HG02885 (cell line): ENCODE results near the gene KCNMB4.

Experiments
- ATAC-seq: cut with Tn5 transposase; IDR thresholded peaks from one replicate; pipeline ENCODE4 v1.9.1; 2021; ENCODE audit warnings: mild to moderate bottlenecking; ENCODE audit not compliant: unreplicated experiment, poor library complexity

KCNMB4 gene

GRCh38 chr12:70365648-70366518 lies at the start of gene KCNMB4:
Gene KCNMB4 (plus strand): TSS chr12:70366290. CDS start chr12:70366735, 445 bp downstream.
- ATAC-seq, result peak; percentile 82

- ATAC-seq, result peak; percentile 95
Measured at GRCh38 chr12:70317781-70318180, 48.3 kb upstream of the KCNMB4 start.

GRCh38 chr12:70319605-70320004 lies 46.5 kb upstream of the KCNMB4 start:
- ATAC-seq, result no peak

DNA sequence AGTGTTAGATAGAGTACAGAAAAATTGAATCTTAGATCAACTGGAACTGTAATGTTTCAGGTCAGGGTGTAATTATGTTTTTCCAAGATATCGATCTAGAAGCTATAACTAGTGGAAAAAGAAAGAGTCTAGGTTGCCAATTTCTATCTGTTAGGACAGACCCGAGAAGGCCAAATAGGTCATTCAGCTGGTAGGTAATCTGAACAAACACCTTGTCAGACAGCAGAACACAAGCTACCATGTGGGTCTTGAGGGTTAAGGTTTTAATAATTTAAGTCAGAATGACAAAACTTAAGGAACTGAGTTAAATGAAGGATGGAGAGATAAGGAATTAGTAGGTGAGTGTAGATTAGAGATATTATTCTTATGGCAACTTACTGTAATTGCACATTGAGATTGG lies 44.9 kb upstream of the KCNMB4 start:
- no peak for ATAC-seq

DNA sequence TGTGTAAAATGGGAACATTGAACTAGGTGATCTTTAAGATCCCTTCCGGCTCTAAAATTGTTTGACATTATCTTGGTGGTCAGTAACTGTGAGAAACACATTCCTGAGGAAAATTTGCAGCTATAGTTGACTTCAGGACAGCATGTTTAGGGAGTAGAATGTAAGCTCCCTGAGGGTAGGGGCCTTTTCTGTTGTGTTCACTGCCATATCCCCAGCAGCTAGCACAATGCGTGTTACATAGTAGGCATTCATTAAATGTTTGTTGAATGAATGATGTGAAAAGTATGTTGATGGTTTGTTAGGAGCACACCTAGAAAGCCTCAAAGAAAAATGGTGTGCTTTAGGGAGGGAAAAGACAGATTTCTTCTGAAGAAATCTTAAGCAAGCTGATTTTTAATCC lies 38.5 kb upstream of the KCNMB4 start:
- ATAC-seq, result no peak

GRCh38 chr12:70329728-70330127 lies 36.4 kb upstream of the KCNMB4 start:
- no peak for ATAC-seq

DNA sequence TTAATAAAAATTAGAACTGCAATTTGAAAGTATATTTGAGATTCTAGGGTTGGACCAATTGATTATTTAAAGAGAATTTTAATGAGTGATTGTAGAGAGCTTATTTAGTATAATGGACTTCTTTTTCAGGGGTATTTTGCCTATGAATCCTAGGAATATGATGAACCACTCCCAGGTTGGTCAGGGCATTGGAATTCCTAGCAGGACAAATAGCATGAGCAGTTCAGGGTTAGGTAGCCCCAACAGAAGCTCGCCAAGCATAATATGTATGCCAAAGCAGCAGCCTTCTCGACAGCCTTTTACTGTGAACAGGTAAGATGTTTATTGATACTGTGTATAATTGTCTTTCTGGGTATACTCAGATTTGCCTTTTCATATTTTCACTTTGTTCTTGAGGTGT lies 35.9 kb upstream of the KCNMB4 start:
- no peak for ATAC-seq

DNA sequence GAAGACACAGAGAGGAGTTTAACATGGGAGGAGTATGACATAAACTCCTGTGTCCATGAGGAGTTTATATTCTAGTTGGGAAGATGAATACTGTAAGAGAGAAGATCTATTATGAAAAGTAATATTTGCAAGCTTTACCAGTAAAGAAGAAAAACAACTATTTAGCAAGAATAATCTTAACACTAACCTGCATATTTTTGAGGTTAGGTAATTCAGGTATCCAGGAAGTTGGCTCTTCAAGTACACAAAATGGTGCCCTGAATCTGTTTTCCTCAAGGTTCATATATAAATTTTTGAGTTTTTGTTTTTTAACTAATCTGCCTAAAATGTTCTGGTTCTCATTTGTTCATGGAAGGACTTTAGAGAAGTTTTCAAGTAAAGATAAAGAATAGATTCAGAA lies 33.9 kb upstream of the KCNMB4 start:
- no peak for ATAC-seq

DNA sequence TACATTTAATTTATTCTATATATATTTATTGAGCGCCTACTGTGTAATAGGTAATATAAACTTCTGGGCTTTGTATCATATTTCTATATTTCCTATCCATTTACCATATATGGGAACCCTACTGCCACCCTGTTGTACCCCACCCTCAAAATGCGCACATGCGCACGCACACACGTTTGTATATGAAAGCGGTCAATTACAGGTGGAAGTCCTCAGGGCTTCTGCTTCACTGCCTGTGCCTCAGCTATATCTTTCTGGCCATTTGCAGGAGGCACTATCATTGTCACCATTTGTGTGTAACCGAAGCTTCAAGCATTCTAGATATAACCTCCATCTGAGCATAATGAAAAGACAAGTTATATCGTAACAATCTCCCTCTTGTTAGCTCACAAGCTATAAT lies 31.3 kb upstream of the KCNMB4 start:
- ATAC-seq, result no peak

GRCh38 chr12:70338531-70338930 lies 27.6 kb upstream of the KCNMB4 start:
- ATAC-seq, result no peak

DNA sequence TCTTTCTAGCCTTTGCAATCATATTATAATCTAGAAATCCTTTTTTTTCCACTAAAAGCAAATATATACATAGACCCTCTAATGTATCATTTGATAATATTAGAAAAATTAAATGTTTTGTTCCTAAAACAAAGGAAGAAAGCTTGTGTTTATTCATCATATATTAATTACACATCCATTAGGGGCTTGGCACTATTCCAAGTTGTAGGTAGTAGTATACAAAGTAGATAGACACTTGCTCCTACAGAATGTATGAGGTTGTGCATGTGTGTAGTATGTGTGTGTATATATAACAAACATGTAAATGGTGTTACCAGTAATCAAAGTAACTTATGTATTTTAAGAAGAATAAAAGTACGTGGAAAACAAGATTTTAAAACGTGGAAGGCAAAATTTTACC lies 15.0 kb upstream of the KCNMB4 start:
- ATAC-seq, result no peak

DNA sequence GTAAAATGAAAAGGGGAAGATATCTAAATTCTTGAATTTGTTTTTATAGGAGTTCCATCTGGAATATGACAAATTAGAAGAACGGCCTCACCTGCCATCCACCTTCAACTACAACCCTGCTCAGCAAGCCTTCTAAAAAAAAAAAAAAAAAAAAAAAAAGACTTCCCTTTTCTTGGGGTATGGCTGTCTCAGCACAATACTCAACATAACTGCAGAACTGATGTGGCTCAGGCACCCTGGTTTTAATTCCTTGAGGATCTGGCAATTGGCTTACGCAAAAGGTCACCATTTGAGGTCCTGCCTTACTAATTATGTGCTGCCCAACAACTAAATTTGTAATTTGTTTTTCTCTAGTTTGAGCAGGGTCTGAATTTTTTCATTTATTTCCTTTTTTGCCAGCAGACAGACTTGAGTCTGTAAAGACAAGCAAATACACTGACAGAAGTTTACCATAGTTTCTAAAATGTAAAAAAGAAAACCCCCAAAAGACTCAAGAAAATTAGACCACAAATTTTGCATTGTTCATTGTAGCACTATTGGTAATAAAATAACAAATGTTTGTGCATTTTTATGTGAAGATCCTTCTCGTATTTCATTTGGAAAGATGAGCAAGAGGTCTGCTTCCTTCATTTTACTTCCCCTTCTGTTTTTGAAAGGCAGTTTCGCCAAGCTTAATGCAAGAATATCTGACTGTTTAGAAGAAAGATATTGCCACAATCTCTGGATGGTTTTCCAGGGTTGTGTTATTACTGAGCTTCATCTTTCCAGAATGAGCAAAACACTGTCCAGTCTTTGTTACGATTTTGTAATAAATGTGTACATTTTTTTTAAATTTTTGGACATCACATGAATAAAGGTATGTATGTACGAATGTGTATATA lies 12.1 kb upstream of the KCNMB4 start:
- ATAC-seq, result no peak

GRCh38 chr12:70354787-70355186 lies 11.3 kb upstream of the KCNMB4 start:
- no peak for ATAC-seq

- no peak for ATAC-seq
Measured at GRCh38 chr12:70355972-70356371, 10.1 kb upstream of the KCNMB4 start.

- no peak for ATAC-seq
Measured at GRCh38 chr12:70359458-70360197, 6.5 kb upstream of the KCNMB4 start.

DNA sequence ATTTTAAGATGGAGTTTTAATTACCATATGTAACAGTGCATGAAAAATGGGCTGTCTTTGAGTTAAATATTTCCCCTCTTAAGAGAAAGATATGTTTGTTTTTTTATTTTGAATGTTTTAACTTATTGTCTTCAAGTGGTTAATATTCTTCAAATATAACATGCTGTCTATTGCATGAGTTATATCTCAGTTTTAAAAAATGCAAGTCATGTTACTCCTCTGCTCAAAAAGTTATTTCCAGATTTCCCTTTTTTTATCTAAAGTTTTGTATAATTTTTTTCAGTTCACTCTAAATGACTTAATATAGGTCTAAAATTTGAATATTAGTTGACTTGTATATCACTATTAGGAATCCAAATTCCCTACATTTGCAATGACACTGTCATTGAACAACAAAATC lies 5.9 kb upstream of the KCNMB4 start:
- ATAC-seq, result no peak

DNA sequence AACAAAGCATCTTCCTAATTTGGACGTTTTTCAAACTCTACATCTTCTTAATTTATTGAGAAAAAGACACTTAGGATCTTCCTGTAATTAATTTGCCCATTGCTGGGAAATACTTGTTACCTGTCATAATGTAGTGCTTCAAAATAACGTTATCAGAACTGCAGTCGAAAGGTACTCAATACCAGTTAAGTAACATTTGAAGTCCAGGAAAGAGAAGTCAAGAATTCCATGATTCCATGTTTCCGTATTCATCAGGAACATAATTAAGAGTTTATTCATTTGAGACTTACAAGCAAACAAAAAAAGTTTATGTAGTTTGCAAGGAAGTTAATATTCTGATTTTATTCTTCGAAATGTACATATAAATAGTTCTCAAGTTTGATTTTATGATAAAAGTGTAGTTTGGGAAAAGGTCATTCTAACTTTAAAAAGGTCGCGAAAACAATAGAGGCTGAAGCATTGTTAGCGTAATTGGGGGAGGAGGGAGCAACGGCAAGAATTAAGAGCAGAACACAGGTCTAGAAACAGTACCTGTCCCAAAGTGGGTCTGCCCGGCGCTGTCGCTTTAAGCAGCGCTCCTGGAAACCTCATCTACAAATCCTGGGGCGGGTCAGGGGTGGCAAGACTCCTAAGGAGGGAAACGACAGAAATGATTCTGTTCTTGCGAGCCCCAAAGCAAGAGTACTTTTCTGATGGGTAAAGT lies 1.2 kb upstream of the KCNMB4 start:
- no peak for ATAC-seq

GRCh38 chr12:70365398-70365647 lies 767 bp upstream of the KCNMB4 start:
- no peak for ATAC-seq

DNA sequence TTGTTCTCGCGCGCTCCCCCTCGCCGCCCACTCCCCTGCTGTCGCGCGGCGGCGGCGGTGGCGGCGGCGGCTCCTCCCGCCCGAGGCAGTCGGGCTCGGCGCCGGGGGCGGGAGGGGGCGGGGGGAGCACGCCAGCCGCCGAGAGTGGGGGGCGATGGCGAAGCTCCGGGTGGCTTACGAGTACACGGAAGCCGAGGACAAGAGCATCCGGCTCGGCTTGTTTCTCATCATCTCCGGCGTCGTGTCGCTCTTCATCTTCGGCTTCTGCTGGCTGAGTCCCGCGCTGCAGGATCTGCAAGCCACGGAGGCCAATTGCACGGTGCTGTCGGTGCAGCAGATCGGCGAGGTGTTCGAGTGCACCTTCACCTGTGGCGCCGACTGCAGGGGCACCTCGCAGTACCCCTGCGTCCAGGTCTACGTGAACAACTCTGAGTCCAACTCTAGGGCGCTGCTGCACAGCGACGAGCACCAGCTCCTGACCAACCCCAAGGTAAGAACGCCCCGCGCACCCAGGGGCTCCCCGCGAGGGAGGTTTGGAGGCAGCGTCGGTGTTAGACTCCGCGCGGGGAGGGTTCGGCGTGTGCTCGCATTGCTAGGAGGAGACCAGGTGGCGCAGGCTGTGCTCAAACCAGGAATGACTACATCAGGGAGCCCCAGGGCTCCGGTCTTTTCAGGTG lies 629 bp downstream of the KCNMB4 start:
- peak; percentile 49 for ATAC-seq
